HepG2 (cell line): ENCODE measurements around the gene MTOR.

Experiments
- BRF2 ChIP-seq: sonication (generic); formaldehyde crosslinking; IDR thresholded peaks from 2 replicates; pipeline ENCODE4 v1.8.1; 2022; ENCODE audit warnings: mild to moderate bottlenecking, missing genetic modification reagents
- POLR2A ChIP-seq, 2 experiments: IDR thresholded peaks; 2 replicates each; pipeline ENCODE4 v1.6.1; 2011; ENCODE audit warnings: low read depth in 2 of 2, low read length in 2 of 2, mild to moderate bottlenecking in 1 of 2, moderate library complexity in 1 of 2; ENCODE audit not compliant: insufficient read depth in 1 of 2
- RNF2 ChIP-seq: fragments of 450-650 bp; conservative IDR thresholded peaks from 2 replicates; pipeline ENCODE4 v1.6.1; 2016; ENCODE audit warnings: low read depth
- ZNF512B ChIP-seq: sonication (generic); formaldehyde crosslinking; IDR thresholded peaks from 2 replicates; pipeline ENCODE4 v1.5.1; 2020; ENCODE audit warnings: missing genetic modification reagents, mild to moderate bottlenecking, borderline replicate concordance

DNA sequence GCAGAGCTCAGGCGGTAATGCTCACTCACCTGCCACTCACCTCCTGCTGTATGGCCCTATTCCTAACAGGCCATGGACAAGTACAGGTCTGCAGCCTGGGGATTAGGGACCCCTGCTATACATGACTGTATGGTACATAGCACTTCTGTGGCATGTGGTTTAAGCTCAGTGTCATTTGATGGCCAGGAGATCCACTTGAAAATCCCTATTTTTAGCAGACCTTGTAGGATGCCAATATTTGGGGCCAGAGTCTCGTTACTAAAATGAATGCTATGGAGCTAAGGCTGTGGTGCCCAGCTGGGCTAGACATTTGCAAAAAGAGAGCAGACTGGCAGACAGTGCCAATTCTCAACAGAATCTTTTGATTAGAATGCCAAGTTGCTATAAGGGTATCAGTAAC is 74.9 kb downstream of the MTOR start:
- TF ChIP-seq RNF2, result no peak
- TF ChIP-seq BRF2, result no peak
- no peak for TF ChIP-seq ZNF512B
- no peak for TF ChIP-seq POLR2A (IDR thresholded peaks at IDR 0.05; ENCODE audit: insufficient read depth in 1 of 2, low read depth in 2 of 2, low read length in 2 of 2)
